Measurements from ENCODE around the gene PDE11A.

The PDE11A gene

GRCh38 chr2:177923323-177923722 lies 149.3 kb downstream of the PDE11A start:
- DNase-seq (ENCODE audit: low spot score) = no peak

- no peak for DNase-seq (ENCODE audit: low spot score)
These were observed 150.9 kb downstream of the PDE11A start for GRCh38 chr2:177921726-177922125.

DNA sequence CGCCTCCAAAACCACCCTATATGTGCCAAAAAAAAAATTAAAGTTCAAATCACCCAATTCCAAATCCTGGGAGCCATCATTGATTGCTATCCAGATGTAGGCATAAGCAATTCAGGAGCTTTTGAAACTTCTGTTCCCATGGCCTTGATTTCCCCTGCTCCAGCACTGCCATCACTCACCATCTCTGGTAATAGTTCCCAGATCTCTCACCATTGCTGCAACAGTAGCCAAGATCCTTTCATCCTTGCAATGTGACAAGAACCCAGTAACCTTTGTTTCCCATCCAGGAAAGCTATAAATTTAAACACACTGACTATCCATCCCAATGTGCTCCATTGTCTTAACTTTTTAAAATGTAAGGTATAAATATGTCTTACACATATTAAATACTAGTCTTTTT lies 155.4 kb downstream of the PDE11A start:
- no peak for DNase-seq (ENCODE audit: low spot score)

GRCh38 chr2:177916342-177916741 lies 156.2 kb downstream of the PDE11A start:
- DNase-seq (ENCODE audit: low spot score) = no peak

DNA sequence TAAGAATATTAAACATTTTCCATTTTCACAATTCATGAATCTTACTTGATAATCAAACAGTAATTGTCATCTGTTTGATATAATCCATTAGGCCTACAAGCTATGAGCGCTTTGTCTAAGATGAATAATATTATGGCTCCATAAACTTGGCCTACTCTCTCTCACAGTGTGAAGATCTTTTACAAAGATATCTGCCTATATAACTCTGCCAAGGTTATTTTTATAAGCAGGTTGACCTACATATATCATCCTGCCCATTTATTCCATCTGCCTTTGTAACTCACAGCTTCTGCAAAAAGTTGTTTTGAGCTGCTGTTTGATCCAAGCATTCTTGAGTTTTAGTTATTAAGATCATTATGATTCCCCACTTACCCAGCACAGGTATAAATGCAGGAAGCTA lies 158.3 kb downstream of the PDE11A start:
- no peak for DNase-seq (ENCODE audit: low spot score)

DNA sequence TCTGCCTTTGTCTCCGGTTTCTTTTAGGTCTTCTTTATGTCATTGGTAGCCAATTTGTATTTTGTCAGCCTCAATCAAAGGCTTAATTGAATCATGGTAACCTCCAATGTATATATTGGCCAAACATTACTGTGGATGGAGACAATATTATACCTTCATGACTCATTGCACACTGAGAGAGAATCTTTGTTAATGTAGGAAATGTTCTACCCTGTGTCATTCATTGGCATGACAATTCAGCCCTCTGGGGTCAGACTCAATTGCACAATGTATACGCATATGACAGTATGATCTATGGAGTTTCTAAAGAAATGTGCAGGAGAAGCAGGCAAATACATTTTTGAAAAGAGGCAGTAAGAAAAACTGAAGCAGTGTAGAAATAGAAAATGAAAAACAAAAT lies 162.6 kb downstream of the PDE11A start:
- no peak for DNase-seq (ENCODE audit: low spot score)

DNA sequence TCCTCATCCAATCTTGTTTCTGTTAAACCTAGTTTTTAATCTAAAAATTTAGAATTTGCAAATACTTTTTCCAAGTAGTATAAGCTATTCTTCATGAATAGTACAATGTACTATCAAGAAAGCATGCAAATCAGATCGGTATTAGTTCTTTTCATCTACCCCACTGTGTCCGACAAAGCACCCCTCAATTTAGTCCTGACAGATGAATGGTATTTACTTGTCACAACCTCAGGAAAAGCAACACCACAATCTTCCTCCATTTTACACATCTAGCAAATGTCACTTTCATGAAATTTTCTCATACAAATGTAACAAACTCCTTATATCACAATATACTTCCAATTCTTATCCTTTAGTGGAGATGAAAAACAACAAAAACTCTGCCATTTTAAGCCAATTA lies 163.8 kb downstream of the PDE11A start:
- no peak for DNase-seq (ENCODE audit: low spot score)

DNA sequence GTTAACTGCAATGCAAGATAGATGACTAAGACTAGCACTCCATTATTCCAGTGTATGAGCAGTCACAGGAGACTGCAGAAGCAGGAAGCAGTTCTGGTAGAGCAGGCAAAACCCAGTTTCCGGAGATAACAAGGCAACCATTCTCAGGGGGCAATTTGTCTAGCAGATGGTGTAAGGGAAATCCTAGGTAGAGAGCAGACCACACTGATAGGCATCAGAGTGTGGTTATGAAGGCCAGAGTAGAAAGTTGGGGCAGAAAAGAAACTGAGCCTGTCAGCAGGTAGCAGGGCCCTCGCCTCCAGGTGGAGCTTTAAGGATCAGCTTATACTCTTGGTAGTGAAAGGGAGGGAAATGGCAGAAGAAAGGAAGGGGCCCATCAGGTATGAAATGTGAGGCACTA lies 164.4 kb downstream of the PDE11A start:
- no peak for DNase-seq (ENCODE audit: low spot score)

DNA sequence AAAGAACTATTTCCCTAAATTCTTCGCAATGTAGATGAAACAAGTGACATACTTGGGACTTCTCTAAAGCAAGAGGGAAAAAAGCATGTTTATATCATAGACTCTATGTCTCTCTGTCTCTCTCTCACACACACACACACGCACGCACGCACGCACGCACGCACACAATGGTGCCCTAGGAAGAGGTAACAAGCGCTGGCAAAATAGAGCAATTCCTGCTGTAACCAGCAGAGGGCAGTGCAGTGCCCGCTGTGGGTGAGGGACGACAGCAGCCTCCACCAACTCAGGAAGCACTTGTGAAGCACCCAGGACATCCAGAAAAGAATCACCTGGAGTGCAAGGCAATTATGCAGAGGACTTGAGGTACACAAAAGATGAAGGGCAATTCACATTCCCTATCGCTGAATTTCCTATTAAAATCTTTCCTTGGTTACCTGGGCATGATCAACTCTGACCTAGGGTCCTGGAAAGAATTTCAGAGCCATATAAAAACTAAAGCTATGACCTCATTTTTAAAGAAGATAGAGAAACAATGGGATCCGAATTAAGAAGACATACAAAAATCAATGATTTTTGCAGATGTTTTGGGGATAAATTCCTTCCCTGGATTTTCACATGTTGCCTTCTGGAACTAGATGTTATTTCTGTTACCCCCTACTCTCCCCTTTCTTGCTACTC lies 166.4 kb downstream of the PDE11A start:
- DNase-seq (ENCODE audit: low spot score) = peak; percentile 84

DNA sequence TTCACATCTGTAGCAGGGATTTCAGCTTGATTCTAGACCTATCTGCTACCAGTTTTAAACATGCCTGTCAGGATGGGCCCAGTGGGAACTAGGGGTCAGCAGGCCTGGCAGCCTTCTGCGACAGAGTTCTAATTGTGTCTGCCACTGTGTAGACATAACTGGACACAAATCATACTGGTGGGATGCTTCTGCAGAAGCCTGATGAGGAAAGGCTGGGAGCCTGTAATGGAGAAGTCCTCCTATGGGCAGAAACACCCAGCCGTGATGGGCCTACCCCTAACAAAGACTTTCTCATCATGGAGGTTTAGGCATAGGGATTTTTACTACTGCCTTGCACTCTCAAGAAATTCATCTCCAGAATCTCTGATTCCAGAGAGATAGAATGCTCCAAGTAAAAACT lies 166.9 kb downstream of the PDE11A start:
- no peak for DNase-seq (ENCODE audit: low spot score)

GRCh38 chr2:177902395-177903163 lies 170.0 kb downstream of the PDE11A start:
- DNase-seq (ENCODE audit: low spot score) = no peak

DNA sequence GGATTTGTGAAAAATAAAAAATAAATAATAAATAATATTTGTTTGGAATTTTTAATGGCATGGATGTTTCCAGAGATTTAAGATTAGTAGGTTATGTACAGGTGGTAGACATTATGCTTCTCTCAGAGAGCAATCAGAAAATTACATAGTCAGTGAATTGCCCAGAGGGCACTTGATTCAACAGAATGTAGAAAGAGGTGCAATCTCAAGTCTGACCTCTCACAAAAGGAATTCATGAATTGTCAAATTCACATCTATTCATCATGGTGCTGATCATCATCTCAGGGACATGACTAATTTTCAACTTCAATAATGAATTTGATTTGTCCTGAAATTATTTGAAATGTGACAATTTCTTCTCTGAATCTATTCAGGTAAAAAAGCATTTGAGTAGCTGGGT lies 172.5 kb downstream of the PDE11A start:
- no peak for DNase-seq (ENCODE audit: low spot score)

- DNase-seq (ENCODE audit: low spot score) = no peak
These were observed 175.3 kb downstream of the PDE11A start for GRCh38 chr2:177897278-177897677.

- DNase-seq (ENCODE audit: low spot score) = no peak
These were observed 176.0 kb downstream of the PDE11A start for GRCh38 chr2:177896587-177896986.

DNA sequence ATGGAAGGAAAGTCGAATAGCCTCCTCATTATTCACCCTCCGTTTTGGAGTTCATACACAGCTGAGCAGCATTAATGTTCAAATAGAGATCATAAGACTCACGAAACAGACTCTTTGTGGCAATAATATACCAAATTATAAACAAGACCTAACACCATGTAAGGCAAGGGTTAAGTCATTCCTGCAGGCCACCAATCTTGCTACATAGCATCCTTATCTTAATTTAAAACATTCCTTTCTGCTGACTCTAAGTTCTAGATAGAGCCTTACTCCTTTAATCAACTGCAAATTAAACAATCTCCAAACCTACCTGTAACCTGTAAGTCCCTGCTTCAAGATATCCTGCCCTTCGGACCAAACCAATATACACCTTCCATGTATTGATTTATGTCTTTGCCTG lies 178.0 kb downstream of the PDE11A start:
- no peak for DNase-seq (ENCODE audit: low spot score)

- DNase-seq (ENCODE audit: low spot score) = no peak
These were observed 178.7 kb downstream of the PDE11A start for GRCh38 chr2:177893880-177894279.

- no peak for DNase-seq (ENCODE audit: low spot score)
These were observed 181.0 kb downstream of the PDE11A start for GRCh38 chr2:177891533-177891932.

DNA sequence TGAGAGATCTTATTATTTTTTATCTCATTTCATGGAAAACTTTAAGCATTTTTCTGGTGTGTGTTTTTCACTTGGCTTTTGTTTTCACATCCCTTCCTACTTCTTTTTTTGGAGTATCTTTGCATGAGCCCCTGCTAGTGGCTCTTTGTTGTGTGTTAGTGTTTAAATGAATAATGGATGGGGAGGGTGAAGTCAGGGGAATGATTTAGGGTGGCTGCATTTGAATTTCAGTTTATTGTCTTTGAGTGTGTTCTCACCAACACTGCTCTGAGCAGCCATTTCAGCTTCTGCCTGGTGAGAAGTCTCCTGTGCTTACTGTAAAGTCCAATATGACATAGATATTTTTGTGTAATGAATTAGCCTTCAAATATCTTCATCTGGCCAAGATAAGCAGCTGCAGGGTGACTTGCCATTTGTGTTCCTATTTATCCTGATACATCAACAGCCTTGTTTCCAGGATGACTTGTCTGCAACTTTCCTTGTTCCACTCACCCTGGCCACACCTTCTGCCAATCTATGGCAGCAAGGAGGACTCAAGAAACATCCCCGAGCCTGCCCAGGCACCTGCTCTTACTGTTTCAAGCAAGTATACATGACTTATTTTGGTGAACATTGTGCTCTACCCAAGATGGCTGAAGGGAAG lies 182.6 kb downstream of the PDE11A start:
- no peak for DNase-seq (ENCODE audit: low spot score)

- DNase-seq (ENCODE audit: low spot score) = no peak
These were observed 184.0 kb downstream of the PDE11A start for GRCh38 chr2:177888581-177888980.

DNA sequence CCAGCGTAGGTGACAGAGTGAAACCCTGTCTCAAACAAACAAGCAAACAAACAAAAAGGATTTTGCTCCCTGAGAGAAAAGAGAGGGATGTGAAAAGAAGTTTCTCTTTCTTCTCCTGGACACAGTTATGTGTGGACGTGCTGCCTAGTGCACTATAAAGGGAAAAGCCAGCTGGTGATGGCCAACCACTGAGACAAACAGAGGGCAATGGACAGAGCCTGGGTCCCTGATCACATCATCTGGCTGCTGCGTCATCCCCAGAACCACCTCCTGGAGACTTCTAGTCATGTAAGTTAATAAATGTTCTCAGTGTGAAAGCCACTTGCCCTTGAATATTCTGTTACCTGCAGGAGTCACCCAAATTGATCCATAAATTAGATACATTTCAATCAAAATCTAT lies 184.9 kb downstream of the PDE11A start:
- no peak for DNase-seq (ENCODE audit: low spot score)

DNA sequence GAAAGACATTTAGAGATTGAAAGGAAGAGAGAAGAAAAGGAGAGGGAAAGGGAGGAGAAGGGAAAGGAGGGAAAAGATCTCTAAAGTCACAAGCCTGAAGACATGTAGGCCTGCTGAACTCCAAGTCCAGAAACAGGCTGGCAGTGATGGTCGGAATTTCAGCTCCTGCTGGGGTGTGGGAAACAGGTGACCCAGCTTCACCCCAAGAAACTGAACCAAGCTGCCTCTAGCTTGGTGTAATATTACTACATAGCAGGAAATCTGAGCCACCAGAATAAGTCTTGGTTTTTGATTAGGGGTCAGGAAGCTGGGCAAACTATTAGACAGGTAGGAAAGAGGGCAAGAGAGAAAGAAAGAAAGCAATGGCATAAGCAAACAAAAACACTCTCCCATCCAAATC lies 185.8 kb downstream of the PDE11A start:
- no peak for DNase-seq (ENCODE audit: low spot score)

GRCh38 chr2:177885828-177886466 lies 186.6 kb downstream of the PDE11A start:
- DNase-seq (ENCODE audit: low spot score) = no peak

DNA sequence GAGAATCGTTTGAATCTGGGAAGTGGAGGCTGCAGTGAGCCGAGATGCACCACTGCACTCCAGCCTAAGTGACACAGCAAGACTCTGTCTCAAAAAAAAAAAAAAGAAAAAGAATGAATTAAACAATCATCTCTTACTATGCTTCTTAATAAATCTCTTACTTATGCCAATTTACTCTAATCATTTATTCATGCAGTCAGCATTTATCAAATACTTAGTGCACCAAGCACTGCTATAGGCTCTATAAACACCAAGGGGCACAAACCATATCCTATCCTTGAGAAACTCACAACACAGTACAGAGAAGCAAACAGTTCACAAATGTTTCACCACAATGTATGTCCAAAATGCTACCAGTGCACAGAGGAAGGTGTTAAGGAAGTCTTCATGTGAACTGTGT lies 189.4 kb downstream of the PDE11A start:
- DNase-seq (ENCODE audit: low spot score) = no peak
